GM19395 (cell line): ENCODE measurements around the gene STK32C.
A peak's percentile ranks its signal among the peaks of the same experiment; 100 is the strongest.

Experiments
- ATAC-seq: cut with Tn5 transposase; IDR thresholded peaks from one replicate; pipeline ENCODE4 v1.9.1; 2021; ENCODE audit warnings: mild to moderate bottlenecking, moderate library complexity; ENCODE audit not compliant: unreplicated experiment

Gene STK32C

GRCh38 chr10:132236161-132236560, 71.6 kb downstream of the STK32C start:
- ATAC-seq, result no peak

DNA sequence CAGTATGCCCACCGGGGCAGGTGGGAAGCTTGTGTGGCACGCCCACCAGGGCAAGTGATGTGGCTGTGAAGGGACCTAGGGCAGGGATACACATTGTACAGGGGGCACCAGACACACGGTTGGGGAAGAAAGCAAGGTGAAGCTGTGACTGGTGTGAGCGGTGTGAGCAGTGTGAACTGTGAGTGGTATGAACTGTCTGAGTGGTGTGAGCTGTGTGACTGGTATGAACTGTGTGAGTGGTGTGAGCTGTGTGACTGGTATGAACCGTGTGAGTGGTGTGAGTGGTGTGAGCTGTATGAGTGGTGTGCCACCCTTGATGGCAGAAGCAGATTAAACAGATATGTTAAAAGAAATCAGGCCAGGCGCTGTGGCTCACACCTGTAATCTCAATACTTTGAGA, 72.9 kb downstream of the STK32C start:
- ATAC-seq, result no peak

GRCh38 chr10:132233501-132234085, 74.2 kb downstream of the STK32C start:
- ATAC-seq, result no peak

DNA sequence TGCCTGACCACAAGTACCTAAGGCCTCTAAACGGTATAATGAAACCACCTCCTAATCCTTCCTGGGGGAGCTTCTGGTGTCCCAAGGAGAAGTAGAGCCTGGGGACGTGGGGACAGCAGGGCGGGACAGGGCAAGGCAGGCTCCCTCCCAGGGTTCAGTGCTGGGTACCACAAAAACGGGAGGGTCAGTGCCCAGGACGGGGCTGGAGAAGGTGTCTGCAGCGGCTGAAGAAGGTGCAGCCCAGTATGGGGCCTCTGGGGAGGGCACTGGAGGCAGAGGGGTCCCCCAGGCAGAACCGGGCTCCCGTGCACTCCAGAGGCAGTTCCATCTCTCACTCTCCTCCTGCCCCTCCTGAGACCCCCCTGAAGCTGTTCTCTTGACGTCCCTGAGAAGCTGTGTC, 74.8 kb downstream of the STK32C start:
- ATAC-seq, result no peak

DNA sequence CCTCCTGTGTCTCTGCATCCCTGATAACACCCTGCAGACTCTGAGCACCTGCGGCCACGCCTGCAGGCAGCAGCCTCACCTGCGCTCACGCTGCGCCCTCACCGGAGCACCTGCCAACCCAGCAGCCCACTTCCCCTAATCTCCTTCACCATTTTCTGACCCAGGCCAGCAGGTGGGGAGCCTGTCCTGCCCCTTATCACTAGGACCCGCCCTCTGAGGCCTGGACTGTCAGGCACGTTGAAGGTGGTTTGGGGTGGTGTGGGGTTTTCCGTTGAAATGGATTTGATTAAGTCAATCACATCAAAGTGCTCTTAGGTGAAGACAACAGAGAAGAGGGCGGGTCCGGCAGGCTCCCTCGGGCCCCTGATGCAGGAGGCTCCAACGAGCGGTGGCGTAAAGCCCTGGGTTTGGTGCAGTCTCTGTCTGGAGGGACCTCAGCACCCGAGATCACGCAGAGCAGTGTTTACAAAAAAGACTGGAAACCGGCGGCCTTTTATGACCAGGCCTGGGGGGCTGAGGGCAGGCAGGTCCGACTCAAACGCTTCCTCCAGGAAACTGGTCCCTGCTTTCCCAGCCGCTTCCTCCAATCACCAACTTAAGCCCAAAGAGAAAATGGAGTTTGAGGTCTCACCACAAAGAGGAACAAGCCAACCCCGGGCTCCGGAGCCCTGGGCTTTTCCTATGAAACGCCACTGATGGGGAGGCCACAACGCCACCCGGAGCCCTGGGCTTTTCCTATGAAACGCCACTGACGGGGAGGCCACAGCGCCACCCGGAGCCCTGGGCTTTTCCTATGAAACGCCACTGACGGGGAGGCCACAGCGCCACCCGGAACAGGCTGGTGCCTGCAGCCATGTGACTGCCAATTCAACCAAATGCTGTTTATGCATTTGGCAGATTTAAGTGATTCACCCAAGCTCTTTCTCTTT, 75.5 kb downstream of the STK32C start:
- ATAC-seq, result no peak

DNA sequence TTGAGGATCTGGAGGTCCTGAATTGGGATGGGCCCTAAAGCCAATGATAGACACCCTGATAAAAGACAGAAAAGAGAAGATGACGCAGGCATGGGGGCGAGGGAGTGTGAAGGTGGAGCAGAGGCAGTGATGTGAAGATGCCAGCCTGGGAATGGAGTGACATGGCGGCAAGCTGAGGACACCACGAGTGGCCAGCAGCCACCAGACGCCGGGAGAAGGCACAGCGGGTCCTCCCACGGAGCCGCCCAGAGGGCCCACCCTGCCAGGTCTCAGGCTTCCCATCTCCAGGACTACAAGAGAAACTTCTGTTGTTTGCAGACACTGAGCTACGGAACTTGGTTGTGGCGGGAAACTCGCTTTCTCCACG, 76.1 kb downstream of the STK32C start:
- ATAC-seq, result no peak

- no peak for ATAC-seq
Observed at GRCh38 chr10:132230557-132231210, 77.1 kb downstream of the STK32C start.

DNA sequence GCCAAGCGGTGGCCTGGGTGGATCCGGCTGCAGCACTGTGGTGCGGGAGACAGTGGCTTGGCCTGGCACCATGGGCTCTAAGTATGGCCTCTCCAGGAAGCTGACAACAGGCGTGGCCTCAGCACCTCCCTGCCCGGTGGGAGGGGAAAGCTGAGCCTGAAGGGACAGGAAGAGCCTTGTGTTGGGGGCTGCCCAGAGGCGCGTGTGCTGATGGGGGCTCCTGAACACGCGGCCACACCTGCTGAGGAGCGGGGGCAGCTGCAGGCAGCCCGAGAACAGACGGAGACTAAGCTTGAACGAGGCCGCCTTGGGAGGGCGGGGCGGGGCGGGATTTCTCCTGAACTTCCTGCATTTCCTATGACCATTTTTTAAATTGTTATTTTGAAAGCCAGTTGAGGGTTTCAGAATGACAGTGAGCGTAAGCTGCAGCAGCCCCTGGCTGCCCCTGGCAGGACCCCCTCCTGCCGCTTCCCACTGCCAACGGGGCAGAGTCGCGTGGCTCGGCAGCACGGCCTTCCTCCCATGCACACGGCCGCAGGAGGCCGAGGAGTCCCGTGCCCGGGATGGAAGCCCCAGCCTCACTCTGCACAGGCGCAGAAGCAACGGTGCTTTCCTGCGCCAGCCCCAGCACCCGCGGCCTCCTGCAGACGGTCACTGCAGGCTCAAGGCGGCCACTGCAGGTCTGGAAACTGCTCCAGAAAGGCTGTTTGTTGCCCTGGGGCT, 77.8 kb downstream of the STK32C start:
- ATAC-seq, result no peak

- ATAC-seq, result no peak
Observed at GRCh38 chr10:132229096-132229495, 78.7 kb downstream of the STK32C start.

DNA sequence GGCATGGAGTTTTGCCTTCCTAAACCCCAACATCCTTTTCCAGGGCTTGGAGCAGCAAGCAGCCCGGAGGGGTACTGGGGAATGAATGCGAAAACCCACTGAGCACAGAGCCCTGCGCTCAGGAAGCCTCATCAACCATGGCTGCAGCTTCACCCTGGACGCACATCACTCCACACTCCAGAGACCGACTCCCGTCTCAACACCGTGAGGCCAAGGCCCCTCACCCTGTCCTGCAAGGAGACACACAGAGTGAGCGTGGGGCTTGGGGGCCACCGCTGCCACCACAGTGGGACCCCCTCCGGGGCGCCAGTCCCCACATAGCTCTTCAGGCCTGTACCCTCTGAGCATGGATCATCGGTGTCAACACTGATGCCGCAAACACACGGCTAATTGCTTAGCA, 79.1 kb downstream of the STK32C start:
- no peak for ATAC-seq

DNA sequence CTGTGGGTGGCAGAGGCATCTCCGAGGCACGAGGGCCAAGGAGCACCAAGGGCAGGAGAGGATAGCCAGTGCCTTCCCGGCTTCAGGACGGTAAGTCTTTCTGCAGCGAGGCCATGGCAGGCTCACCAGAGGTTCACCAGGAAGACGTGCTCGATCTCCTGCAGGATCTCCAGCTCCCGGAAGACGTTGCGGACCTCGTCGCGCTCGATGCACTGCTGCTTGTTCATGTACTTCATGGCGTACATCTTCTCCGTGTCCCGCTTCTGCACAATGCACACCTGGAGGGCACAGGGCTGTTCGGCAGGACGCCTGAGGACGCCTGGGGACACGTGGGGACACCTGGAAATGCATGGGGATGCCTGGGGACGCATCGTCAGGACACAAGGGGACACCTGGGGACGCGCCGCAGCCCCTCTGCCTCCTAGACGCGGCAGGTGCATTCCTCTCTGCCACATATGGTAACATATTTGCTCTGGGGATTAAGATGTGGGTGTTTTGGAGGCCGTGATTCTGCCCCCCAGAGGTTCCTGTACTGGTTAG, 79.8 kb downstream of the STK32C start:
- no peak for ATAC-seq

DNA sequence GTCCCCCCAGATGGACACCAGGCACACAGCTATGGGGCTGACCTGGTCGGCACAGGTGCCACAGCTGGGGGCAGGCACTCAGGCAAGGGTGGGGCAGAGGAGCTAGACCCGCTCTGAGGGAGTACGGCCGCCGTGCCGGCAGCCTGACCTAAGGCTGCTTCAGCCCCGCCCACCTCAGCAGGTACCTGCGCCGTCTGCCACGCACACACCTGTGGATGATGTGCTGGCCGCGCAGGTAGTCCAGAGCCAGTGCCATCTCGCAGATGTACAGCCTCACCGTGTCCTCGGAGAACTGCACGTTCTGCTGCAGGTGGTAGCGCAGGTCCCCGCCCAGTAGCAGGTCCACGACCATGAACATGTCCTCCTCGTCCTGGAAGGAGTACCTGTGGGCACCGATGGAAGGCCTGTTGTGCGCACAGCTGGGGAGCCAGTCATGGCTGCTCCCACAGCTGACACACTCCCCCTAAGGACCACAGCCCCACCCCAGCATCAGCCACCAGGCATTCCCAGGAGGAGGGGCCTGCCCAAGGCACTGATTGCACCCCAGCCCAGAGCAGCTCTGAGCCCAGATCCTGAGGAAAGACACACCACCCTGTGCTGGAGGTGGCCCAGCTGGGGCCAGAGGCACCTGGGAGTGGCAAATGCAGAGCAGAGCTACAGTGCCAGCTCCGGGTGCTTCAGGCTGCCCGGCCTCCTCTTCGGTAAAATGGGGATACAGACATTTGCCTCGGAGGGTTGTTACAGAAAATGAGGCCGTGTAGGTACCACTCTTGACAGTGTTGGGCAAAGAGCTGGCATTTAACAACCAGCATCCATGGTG, 81.0 kb downstream of the STK32C start:
- ATAC-seq, result no peak

- no peak for ATAC-seq
Observed at GRCh38 chr10:132225849-132226205, 81.9 kb downstream of the STK32C start.

- no peak for ATAC-seq
Observed at GRCh38 chr10:132225073-132225848, 82.5 kb downstream of the STK32C start.

DNA sequence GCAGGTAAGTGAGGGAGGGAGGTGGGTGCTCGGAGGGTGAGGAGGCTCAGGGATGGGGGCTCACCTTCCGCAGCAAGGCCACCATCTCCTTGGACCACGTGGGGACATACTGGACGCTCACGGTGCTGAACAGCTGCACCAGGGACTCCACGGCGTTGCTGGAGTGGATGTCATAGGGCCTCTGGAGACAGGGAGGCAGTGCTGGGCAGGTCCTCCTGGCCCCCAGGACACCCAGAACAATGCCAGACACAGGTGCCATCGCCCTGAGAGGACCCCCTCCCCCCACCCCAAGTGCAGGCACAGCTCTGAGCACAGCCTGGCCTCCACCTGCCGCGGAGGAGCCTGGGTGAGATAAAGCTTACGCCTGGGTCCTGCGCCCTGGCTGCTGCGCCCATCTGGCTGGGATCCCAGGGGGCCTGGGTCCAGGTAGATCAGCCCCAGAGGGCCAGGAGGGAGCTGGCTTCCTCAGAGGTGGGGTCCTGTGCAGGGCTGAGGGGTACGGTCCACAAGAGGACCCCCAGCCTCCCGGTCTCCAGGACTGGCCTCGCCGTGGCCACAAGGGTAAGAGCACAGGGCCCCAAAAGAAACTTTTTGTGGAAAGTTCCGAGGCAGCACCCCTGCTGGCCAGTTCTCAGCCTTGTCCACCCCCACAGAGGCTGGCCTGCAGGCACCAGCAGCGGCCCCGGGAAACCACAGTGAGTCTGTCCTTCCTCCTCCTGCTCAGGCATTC, 83.2 kb downstream of the STK32C start:
- ATAC-seq, result no peak

DNA sequence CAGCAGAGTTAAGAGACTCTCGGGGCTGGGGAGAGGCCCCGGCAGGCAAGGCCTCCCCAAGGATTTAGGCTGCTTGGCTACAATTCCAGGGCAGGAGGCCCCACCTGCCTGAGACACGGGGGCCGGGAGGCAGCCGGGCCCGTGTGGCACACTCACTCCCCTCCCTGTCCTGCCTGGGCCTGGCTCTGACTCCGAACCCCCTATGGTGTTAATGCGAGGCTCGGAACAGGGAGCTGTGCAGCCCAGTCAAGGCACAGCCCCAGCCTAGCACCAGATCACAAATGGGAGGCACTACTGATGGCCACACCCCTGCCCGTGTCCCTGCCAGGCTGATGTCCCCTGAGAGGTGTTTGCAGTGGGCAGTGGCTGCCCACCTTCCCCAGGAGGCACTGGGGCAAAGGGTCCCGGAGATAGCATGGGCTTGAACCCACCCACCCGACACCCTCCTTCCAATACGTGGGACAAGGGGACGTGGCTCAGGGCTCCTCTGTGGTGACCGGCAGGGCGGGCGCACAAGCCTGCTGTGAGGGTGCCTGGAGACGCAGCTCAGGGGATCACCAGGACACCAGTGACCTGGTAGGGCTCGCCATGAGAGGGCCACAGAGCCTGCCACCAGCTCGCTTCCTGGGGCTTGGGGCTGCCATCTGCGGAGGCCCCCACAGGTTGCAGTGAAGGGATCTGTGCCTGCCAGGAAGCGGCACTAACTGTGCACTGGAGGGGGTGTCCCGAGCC, 84.0 kb downstream of the STK32C start:
- no peak for ATAC-seq

GRCh38 chr10:132223156-132223590, 84.6 kb downstream of the STK32C start:
- ATAC-seq, result peak; percentile 78

DNA sequence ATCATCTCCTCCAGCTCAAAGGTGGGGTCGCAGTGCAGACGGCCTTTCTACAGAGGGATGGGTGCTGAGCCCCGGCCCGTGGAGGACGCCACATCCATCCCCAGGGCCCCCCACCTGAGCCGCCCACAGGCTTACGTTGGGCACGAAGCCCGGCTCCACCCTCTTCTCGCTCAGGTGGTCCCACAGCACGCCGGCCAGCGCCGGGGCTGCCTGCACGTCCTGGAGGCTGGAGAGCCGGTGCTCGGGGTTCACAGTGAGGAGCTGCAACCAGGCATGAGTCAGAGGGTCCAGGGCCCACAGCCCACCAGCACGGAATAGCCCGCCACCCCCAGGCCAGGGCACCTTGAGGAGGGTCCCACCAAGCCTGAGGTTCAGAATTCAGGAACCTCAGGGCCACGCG, 85.0 kb downstream of the STK32C start:
- no peak for ATAC-seq
